GM21423 (cell line): ENCODE results near the gene COPG1.
"Not testable (repeated sequence)": the region's sequence is repeated elsewhere in the genome, so short reads cannot be mapped to it uniquely, and the experiment has no call there.

Source experiments
- ATAC-seq: cut with Tn5 transposase; IDR thresholded peaks from one replicate; pipeline ENCODE4 v1.9.1; 2021; ENCODE audit warnings: mild to moderate bottlenecking, moderate library complexity; ENCODE audit not compliant: unreplicated experiment

Gene COPG1

GRCh38 chr3:129239991-129240390, 9.4 kb upstream of the COPG1 start:
- ATAC-seq: no peak

GRCh38 chr3:129240436-129240835, 9.0 kb upstream of the COPG1 start:
- no peak for ATAC-seq

- ATAC-seq: no peak
These were observed 4.3 kb upstream of the COPG1 start for GRCh38 chr3:129245141-129245540.

GRCh38 chr3:129245641-129246306, 3.6 kb upstream of the COPG1 start:
- peak; percentile 48 for ATAC-seq

- no peak for ATAC-seq
These were observed 2.8 kb upstream of the COPG1 start for GRCh38 chr3:129246636-129247035.

- no peak for ATAC-seq
These were observed 973 bp upstream of the COPG1 start for GRCh38 chr3:129248286-129248979.

- no peak for ATAC-seq
These were observed 3.3 kb downstream of the COPG1 start for GRCh38 chr3:129252748-129253147.

GRCh38 chr3:129254536-129255230, 5.3 kb downstream of the COPG1 start:
- ATAC-seq: no peak

GRCh38 chr3:129256270-129256669, 6.9 kb downstream of the COPG1 start:
- no peak for ATAC-seq

GRCh38 chr3:129257609-129258008, 8.2 kb downstream of the COPG1 start:
- no peak for ATAC-seq

GRCh38 chr3:129259612-129260477, 10.4 kb downstream of the COPG1 start:
- ATAC-seq: no peak

- no peak for ATAC-seq
These were observed 11.2 kb downstream of the COPG1 start for GRCh38 chr3:129260606-129261005.

- no peak for ATAC-seq
These were observed 12.5 kb downstream of the COPG1 start for GRCh38 chr3:129261894-129262293.

- no peak for ATAC-seq
These were observed 13.9 kb downstream of the COPG1 start for GRCh38 chr3:129263161-129263910.

GRCh38 chr3:129264994-129265393, 15.6 kb downstream of the COPG1 start:
- not testable (repeated sequence) for ATAC-seq

GRCh38 chr3:129266651-129267050, 17.2 kb downstream of the COPG1 start:
- ATAC-seq: no peak

- ATAC-seq: no peak
These were observed 19.0 kb downstream of the COPG1 start for GRCh38 chr3:129268396-129268795.

- no peak for ATAC-seq
These were observed 22.3 kb downstream of the COPG1 start for GRCh38 chr3:129271674-129272073.

- peak; percentile 81 for ATAC-seq
These were observed 27.0 kb downstream of the COPG1 start for GRCh38 chr3:129276385-129276784.

GRCh38 chr3:129277829-129278271, 28.4 kb downstream of the COPG1 start:
- ATAC-seq: no peak
